Activated T-cell treated with anti-CD3 and anti-CD28 coated beads, Interleukin-2, amount 50 U/mL, for 4 hours (primary cell): Measurements from ENCODE around the gene PXYLP1. TPM values are rescaled to one million over a fixed set of nuclear protein-coding genes. Genes with fewer than 3 reads are reported as not detected.
A peak's percentile ranks its signal among the peaks of the same experiment; 100 is the strongest.

Source experiments
- ATAC-seq, 2 donors: fragments of 200-7000 bp; cut with Tn5 transposase; one replicate each; pipeline ENCODE4 v1.10.0; 2021
- DNase-seq: peaks from one replicate; pipeline ENCODE4 v3.0.0-alpha.2; 2020
- H3K27me3 Mint-ChIP-seq: one replicate; pipeline ENCODE4 v1.8.0; 2021; ENCODE audit warnings: low read depth, mixed read lengths
- H3K36me3 Mint-ChIP-seq: one replicate; pipeline ENCODE4 v1.8.0; 2022; ENCODE audit warnings: mixed read lengths; ENCODE audit not compliant: insufficient read depth
- H3K4me1 Mint-ChIP-seq: one replicate; pipeline ENCODE4 v1.8.0; 2021; ENCODE audit warnings: low read depth, mixed read lengths
- H3K4me3 Mint-ChIP-seq: one replicate; pipeline ENCODE4 v1.8.0; 2021; ENCODE audit warnings: mild to moderate bottlenecking, moderate library complexity, mixed read lengths
- H3K9me3 Mint-ChIP-seq: one replicate; pipeline ENCODE4 v1.8.0; 2021; ENCODE audit warnings: mixed read lengths
- total RNA-seq, 3 donors: library from RNA; stranded (reverse); gene quantifications; one replicate each; pipeline ENCODE4 v1.2.1, GENCODE V29; 2021

PXYLP1 gene
- total RNA-seq, 3 donors from 2014 or later = 3.4 to 6.8 (median 6.0) TPM

GRCh38 chr3:141236361-141236760 lies 4.7 kb downstream of the PXYLP1 start:
- Mint-ChIP-seq H3K4me3 (no peak overlapping the region), H3K27me3 (no peaks in the 10 kb centered on the region), H3K4me1 (peaks cover 57% of the 10 kb centered on the region)

GRCh38 chr3:141237701-141238521 lies 6.3 kb downstream of the PXYLP1 start:
- Mint-ChIP-seq H3K9me3 (no peaks in the 10 kb centered on the region), H3K4me3 (peak overlapping the region; percentile 13), H3K4me1 (peaks cover 62% of the 10 kb centered on the region), H3K27me3 (no peaks in the 10 kb centered on the region), H3K36me3 (peaks cover 2% of the 10 kb centered on the region)
- DNase-seq = no peak
- ATAC-seq = peak; percentile 78 to 83

More at GRCh38 chr3:141236361-141236760, 4.7 kb downstream of the PXYLP1 start:
- ATAC-seq (no peak), DNase-seq (no peak)
- H3K9me3 Mint-ChIP-seq = no peaks in the 10 kb centered on the region
- H3K36me3 Mint-ChIP-seq = peaks cover 2% of the 10 kb centered on the region

GRCh38 chr3:141239511-141240281 lies 8.1 kb downstream of the PXYLP1 start:
- Mint-ChIP-seq H3K4me1 (peaks cover 59% of the 10 kb centered on the region), H3K27me3 (no peaks in the 10 kb centered on the region), H3K9me3 (no peaks in the 10 kb centered on the region), H3K36me3 (peaks cover 2% of the 10 kb centered on the region), H3K4me3 (no peak overlapping the region)
- ATAC-seq = no peak
- no peak for DNase-seq

- ATAC-seq = no peak
- Mint-ChIP-seq H3K9me3 (no peaks in the 10 kb centered on the region), H3K4me3 (no peak overlapping the region), H3K27me3 (no peaks in the 10 kb centered on the region), H3K4me1 (peaks cover 54% of the 10 kb centered on the region), H3K36me3 (peaks cover 2% of the 10 kb centered on the region)
- DNase-seq = no peak
Measured at GRCh38 chr3:141240286-141240685, 8.7 kb downstream of the PXYLP1 start.

DNA sequence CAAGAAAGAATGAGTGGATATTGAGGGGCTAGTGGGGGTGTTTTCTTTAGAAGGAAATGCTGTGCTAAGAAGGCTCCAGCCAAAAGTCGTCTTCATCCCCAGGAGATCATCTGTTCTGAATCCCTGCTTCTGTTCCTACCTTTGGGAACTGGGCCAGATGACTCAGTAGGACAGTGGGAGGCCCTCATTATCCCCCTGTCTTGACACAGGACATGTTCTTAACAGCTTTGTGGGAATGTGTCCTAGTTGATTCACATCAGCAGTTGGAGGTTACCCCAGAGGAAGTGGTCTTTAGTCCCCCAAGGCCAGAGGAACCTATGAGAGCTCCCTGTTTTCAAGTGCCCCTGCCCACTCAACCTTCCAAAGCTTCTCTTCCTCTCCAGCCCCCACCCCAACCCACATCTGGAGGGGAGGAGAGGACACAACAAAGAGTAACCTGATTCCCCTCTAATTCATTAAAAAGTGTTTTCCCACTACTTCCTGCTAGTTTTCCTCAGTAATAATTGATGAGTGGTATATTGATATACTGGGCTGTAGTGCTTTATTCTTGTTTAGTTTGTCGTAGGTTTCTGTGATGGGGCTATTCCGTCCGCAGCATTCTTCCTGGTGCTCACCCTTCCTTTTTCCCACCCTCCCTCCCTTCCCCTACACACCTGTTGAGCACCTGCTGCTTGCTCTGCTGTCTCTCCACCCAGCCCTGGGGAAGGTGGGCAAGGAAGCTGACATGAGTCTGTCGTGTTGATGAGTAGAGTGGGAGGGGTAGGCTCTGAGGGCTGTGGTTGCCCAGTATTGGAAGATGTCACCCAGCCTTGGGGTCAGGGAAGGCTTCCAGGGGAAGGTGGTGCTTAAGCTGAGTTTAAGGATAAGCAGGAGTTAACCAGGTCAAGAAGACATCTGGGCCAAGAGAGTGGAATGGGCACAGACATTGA lies 9.3 kb downstream of the PXYLP1 start:
- H3K4me1 Mint-ChIP-seq = peaks cover 51% of the 10 kb centered on the region
- H3K27me3 Mint-ChIP-seq = no peaks in the 10 kb centered on the region
- peaks cover 2% of the 10 kb centered on the region for H3K36me3 Mint-ChIP-seq
- H3K9me3 Mint-ChIP-seq = no peaks in the 10 kb centered on the region
- DNase-seq (no peak), ATAC-seq (no peak)
- H3K4me3 Mint-ChIP-seq = no peak overlapping the region

DNA sequence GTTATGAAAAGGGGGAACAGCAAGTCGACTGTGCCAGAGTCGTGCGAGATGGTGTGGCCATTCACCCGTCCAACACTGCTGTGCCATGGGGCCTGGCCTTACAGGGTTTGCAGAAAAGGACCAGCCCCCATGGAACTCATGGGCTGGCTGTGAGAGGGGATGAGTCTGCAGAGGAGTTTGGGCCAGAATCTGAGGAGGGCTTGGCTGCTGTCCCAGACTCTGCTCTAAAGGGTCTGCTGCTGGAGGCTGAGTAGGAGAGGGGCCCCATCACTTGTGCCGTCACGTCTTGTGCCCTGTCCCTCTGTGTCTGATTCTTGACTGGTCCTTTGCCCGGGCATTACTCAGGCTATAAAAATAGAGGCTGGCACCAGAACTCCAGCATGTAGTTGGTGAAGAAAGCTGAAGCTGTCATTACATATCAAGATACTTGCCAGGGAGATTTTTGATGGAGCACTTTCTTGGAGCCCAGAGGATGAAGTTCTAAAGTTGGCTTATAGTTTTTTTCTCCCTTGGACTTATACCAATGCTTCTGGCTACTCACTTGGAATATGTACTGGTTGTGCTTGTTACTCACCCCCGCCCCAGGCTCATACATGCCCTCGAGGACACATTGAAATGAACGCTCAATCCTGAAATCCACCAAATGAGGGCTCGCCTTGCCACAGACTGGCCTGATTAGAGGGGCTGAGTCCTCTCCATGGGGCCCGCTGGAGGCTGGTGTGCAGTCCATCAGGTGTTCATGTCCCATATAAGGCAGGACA lies 10.2 kb downstream of the PXYLP1 start:
- peaks cover 5% of the 10 kb centered on the region for H3K36me3 Mint-ChIP-seq
- no peaks in the 10 kb centered on the region for H3K9me3 Mint-ChIP-seq
- ATAC-seq (no peak), DNase-seq (no peak)
- H3K27me3 Mint-ChIP-seq = no peaks in the 10 kb centered on the region
- H3K4me3 Mint-ChIP-seq = no peak overlapping the region
- H3K4me1 Mint-ChIP-seq = peaks cover 46% of the 10 kb centered on the region

- no peak overlapping the region for H3K4me3 Mint-ChIP-seq
- peaks cover 5% of the 10 kb centered on the region for H3K36me3 Mint-ChIP-seq
- H3K4me1 Mint-ChIP-seq = peaks cover 43% of the 10 kb centered on the region
- DNase-seq = no peak
- no peaks in the 10 kb centered on the region for H3K27me3 Mint-ChIP-seq
- no peaks in the 10 kb centered on the region for H3K9me3 Mint-ChIP-seq
- ATAC-seq = no peak
Measured at GRCh38 chr3:141242377-141243092, 10.9 kb downstream of the PXYLP1 start.

DNA sequence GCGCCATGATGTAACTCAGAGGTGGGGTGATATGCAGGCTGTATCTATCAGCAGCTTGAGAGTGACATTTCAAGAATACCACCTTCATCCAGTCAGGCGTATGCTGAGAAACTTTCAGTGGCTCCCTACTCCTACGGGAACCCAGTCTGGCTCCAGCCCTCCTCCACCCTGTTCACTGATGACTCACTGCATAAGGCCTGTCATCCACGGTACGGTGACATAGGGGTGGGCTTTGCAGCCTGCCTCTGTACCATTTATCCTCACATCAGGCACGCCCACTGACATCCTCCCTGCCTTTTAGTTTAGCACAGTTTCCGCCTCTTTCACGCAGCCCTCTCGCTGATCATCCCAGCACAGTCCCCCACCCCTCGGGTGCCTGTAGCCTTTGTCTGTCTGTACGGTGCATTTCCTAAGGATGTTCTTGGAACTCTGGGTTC lies 11.7 kb downstream of the PXYLP1 start:
- peaks cover 5% of the 10 kb centered on the region for H3K36me3 Mint-ChIP-seq
- peaks cover 35% of the 10 kb centered on the region for H3K4me1 Mint-ChIP-seq
- peak; percentile 98 to 99 for ATAC-seq
- H3K27me3 Mint-ChIP-seq = no peaks in the 10 kb centered on the region
- peak overlapping the region; percentile 27 for H3K4me3 Mint-ChIP-seq
- H3K9me3 Mint-ChIP-seq = no peaks in the 10 kb centered on the region
- DNase-seq = peak; percentile 69

- DNase-seq = no peak
- H3K4me1 Mint-ChIP-seq = peaks cover 18% of the 10 kb centered on the region
- H3K27me3 Mint-ChIP-seq = no peaks in the 10 kb centered on the region
- H3K36me3 Mint-ChIP-seq = peaks cover 2% of the 10 kb centered on the region
- H3K4me3 Mint-ChIP-seq = no peak overlapping the region
- H3K9me3 Mint-ChIP-seq = no peaks in the 10 kb centered on the region
- ATAC-seq = no peak
Measured at GRCh38 chr3:141246224-141246957, 14.8 kb downstream of the PXYLP1 start.

DNA sequence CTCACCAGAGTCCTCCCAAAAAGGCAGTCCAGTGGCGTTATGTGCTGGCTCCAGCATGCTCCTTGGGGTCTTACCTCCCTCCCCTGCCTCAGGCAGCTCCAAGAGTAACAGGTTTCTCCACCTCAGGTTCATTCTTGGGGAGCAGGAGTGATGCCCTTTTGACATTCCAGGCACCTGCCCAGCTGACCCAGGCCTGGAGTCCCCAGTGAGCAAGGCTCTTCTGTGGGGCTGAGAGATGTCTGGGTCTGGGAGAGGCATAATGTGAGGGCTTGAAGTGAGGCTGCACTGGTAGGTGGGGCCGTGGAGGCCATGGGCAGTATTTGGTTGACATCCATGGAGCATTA lies 15.3 kb downstream of the PXYLP1 start:
- Mint-ChIP-seq H3K36me3 (peaks cover 2% of the 10 kb centered on the region), H3K9me3 (no peaks in the 10 kb centered on the region), H3K4me1 (peaks cover 14% of the 10 kb centered on the region), H3K4me3 (no peak overlapping the region), H3K27me3 (no peaks in the 10 kb centered on the region)
- DNase-seq (no peak), ATAC-seq (no peak)

DNA sequence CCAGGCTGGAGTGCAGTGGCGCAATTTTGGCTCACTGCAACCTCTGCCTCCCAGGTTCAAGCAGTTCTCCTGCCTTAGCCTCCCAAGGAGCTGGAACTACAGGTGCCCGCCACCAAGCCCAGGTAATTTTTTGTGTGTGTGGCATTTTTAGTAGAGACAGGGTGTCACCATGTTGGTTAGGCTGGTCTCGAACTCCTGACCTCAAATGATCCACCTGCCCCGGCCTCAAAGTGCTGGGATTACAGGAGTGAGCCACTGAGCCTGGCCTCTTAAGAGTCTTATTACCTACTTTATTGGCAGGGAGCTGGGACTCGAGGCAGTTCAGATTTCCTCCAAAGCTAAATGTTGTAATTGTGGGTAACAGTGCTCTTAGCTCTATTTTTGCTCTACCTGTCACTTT lies 16.4 kb downstream of the PXYLP1 start:
- Mint-ChIP-seq H3K4me3 (no peak overlapping the region), H3K27me3 (no peaks in the 10 kb centered on the region), H3K36me3 (peaks cover 2% of the 10 kb centered on the region), H3K4me1 (peaks cover 6% of the 10 kb centered on the region), H3K9me3 (no peaks in the 10 kb centered on the region)
- no peak for ATAC-seq
- DNase-seq = no peak

GRCh38 chr3:141249041-141249440 lies 17.4 kb downstream of the PXYLP1 start:
- H3K4me3 Mint-ChIP-seq = no peak overlapping the region
- ATAC-seq (no peak), DNase-seq (no peak)
- peaks cover 2% of the 10 kb centered on the region for H3K36me3 Mint-ChIP-seq
- no peaks in the 10 kb centered on the region for H3K4me1 Mint-ChIP-seq
- no peaks in the 10 kb centered on the region for H3K9me3 Mint-ChIP-seq
- no peaks in the 10 kb centered on the region for H3K27me3 Mint-ChIP-seq
